GM19240 (cell line): ENCODE data around the gene MRC1.

Source experiments
- DNase-seq: peaks from one replicate; pipeline ENCODE4 v3.0.0; 2011; ENCODE audit warnings: low spot score; ENCODE audit not compliant: insufficient read length

MRC1 gene

DNA sequence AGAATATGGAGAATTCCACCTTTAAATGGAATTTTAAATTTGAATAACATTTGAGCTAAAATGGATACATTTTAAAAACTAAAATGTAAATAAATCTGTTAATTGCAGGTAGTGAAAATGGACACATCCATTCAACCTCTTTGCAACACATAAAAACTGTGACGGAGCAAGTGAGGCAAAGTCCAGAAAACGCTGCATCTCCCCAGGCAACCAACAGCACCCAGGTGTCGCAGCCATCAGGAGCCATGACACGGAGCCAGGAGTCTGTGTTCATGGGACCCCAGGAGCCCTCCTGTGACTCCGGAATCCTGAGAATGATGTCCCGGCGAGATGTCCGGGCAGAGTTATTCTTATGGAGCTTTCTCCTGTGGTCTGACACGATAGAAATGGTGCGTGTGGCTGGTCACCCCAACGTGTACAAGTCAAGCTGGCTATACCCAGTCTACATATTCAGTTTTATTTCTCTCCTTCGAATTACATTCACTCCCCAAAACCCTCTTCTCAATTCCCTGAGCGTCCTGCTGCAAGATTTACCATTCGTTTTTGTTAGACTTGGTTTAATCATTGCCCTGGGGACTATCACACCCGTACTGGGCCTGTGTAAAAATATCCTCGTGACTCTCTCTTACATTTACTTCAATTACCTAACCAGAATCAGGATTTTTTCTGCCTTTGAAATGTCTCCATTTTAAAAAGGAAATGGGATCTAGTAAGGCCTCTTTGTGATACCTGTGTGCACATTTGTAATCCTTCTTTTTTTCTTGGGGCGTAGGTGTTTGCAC is 13.1 kb upstream of the MRC1 start:
- no peak for DNase-seq

DNA sequence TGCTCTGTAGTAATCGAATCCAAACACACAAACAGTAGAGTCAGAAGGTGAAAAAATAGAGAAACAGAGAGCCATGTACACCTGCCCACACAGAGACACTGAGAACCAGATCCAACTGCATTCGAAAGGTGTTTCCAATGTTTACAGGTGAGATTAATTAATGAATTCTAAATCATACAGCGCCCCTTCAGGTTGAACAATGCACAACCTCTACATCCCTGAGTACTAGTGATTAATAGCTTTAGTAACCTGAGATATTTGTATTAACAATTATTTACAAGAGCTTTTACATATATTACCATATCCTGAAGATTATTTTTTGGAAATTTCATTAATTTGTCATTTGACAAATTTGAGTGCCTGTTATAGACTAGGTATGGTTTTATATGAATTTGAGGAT is 7.6 kb upstream of the MRC1 start:
- no peak for DNase-seq

DNA sequence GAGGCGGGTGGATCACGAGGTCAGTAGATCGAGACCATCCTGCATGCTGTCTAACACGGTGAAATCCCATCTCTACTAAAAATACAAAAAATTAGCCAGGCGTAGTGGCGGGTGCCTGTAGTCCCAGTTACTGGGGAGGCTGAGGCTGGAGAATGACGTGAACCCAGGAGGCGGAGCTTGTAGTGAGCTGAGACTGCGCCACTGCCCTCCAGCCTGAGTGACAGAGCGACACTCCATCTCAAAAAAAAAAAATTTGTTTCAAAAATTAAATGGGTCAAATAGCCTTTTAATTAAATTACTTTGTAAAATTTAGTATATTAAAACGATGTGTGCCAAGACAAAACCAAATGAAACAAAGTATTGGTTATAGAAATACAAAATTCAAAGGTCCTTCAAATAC is 6.8 kb upstream of the MRC1 start:
- DNase-seq: no peak

DNA sequence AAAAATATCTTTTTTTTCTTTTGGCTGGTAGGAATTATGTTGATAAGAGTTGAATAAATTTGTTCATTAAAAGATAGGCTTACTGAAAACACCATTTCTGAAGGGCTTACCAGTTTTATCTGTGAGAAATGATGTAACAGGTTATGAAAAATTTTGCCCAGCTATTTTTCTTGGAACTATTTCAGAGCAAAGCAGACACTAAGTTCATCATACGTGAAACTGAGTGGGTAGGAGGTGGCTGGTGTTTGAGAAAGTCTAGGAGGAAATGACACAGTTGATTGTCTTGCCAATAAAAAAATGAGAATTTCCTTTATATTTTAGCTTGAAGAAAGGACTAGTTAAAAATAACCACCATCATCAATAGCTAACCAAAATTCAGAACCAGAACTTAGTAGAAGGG is 6.2 kb upstream of the MRC1 start:
- DNase-seq: no peak

DNA sequence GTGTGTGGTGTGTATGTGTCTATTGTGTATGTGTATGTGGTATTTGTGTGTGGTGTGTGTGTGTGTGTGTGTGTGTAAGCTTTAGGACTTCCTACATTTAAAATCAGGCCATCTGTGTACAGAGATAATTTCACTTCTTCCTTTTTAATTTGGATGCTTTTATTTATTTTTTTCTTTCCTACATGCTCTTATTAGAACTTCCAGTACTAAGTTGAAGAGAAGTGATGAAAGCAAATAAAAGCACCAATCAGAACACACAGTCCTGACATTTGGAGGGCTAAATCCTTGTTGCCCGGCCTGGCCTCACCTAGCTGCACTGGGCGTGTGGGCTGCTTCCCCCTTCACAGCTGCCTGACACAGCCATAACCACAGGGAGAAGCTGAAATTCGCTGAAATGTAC is 3.8 kb upstream of the MRC1 start:
- no peak for DNase-seq

DNA sequence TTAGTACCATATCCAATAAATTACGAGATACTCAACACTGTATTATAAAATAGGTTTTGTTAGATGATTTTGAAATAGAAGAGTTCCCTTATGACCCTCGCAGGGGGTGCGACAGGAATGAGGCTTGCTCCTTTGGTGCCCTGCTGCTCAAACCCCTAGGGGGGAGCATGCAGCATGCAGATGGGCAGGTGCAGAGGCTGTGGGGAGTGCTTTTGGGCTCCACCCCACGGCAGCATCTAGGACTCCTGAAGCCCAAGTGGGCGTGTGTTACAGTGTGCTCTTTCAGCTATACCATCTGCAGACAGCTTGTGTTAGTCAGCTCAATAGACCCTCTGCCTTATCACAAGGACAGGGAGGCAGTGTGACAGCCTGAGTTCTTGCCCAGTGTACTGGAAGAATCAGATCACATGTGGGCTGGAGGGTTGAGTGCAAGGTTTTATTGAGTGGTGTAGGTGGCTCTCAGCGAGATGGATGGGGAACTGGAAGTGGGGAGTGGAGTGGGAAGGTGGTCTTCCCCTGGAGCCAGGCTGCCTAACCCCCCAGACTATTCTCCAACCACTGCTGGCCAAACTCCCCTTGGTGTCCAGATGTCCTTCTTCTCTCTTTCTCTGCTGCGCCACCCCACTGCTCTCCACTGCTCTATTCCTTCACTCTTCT is 3.1 kb upstream of the MRC1 start:
- no peak for DNase-seq

DNA sequence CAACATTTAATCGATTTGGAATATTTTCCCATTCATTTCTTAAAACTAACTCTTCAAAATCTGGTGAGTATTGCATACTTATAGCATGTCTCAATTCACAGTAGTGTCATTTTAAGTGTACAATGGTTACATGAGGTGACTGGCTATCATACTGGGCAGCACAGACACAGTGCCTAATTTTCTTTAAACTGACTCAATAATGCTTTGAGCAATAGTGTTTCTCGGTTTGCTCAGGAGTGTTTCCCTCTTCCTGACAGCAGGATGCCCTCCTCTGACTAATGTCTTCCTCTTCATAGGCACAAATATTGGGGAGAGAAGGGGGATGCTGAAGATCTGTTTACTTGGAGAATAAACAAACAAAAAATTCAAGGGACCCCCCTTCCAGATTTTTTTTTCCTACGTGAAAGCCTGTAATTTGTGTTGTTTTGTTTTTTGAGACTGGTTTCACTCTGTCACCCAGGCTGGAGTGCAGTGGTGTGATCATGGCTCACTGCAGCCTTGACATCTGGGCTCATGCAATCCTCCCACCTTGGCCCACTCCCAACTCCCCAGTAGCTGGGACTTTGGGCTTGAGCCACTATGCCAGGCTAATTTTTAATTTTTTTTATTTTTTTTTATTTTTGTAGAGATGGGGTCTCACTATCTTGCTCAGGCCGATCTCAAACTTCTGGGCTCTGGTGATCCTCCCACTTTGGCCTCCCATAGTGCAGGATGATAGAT is 2.2 kb downstream of the MRC1 start:
- no peak for DNase-seq

DNA sequence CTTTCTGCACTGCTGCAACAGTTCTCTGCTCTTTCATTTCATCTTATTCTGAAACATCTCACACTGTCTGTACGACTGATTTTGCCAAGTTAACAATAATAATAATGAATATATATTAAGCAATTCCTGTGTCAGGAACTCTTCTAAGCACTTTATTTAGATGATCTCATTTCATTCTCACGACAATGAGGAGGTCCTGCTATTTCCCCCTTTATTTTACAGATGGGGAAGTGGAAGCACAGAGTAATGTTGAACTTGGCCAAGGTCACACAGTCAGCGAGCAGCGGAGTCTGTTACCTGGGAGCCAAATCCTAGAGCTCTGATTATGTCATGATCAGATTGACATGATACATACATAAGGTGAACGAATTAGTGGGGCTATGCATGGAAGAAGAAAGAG is 5.8 kb downstream of the MRC1 start:
- no peak for DNase-seq

DNA sequence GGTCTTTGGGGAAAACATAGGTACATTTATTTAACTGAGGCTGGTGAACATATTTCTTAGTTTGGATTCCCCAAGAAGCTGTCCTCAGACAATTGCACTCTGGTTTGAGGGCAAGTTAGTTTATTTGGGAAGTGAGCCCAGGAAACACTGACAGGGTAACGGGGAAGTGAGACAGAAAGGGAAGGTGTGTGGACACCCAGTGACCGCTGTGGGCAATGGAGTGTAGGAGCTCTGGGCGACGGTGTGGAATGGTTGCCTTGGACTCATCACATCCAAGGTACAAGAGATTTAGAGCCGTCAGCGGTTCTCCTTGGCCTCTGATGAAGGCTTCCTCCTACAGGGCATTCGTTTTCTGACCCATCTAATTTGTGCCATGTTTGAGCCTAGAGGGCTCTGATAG is 7.1 kb downstream of the MRC1 start:
- DNase-seq: no peak

DNA sequence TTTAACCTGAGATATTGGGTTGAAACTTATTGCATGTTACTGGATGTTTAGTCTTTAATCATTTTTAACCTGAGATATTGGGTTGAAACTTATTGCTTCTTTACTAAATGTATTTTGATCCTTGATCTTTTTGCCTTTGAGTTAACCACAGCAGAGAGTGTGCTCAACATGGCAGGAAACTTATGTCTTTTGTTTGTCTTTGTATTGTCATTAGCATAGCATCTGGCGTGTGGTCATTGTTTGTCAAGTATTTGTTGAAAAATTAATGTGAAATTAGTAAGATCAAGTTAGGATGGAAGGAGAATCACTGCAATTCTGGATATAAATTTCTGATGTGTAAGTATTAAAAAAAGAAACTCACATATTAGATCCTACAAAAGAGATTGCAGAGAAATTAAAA is 8.2 kb downstream of the MRC1 start:
- no peak for DNase-seq

DNA sequence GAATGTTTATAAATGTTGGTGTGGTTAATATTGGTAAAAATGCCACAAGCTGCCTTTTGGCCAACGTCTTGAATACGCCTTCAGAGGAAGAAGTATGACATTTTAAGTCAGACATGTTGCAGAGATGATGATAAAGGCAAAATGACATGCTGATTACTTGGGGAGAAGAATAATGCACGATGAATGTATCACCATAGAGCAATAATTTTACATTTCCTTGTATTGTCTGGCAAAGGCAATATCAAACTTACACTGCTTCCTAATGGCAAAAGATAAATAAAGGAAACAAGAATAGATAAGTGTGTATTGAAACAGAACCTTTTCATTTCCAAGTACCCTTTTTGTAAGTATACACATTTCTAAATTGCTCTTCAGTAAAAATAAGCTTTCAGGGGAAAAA is 8.6 kb downstream of the MRC1 start:
- DNase-seq: no peak

DNA sequence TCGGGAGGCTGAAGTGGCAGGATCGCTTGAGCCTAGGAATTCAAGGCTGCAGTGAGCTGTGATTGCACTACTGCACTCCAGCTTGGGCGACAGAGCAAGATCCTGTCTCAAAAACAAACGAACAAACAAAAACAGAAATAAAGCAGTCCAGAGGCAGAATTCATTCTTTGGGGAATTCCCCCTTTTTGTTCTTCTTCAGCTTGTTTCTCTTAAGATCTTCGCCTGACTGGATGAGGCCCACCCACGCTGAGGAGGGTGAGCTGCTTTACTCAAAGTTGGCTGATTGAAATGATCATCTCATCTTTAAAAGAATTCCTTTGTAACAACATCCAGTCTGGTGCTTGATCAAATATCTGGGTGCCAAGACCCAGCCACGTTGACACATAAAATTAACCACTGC is 10.7 kb downstream of the MRC1 start:
- no peak for DNase-seq

DNA sequence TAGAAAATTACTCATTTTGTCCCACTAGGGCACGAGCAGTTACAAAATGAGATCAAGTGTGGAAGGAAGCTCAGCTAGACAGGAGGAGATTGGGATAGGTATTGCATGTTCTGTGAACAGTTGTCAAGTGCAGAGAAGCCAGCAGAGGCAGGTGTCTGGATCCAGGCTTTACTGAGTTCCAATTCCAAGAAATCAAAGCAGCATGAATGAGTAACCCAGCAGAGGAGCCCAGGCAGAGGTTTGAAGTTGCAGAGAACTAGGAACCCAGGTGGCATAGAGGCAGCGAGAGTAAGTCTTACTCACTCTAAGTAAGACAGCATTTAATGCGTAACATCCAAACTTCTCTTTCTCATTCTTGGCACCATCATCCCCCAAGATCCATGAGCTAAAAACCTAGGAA is 11.8 kb downstream of the MRC1 start:
- DNase-seq: no peak

DNA sequence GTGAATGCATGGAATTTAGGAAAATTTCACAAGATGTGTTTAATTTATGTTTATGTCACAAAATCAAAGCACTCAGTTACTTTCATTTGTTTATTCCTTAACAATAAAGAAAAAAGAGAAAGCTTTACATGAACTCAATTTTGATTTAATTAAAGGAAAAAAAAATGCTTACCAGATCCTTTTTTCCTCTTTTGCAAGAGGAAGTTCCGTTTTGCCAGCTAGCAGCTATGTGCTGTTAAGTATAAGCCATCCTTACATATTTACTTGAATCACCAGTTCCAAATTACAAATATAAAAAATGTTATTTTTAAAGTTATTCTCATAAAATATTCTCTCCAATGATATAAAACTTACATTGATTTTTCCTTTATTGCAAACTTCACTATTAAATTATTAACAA is 12.7 kb downstream of the MRC1 start:
- DNase-seq: no peak

DNA sequence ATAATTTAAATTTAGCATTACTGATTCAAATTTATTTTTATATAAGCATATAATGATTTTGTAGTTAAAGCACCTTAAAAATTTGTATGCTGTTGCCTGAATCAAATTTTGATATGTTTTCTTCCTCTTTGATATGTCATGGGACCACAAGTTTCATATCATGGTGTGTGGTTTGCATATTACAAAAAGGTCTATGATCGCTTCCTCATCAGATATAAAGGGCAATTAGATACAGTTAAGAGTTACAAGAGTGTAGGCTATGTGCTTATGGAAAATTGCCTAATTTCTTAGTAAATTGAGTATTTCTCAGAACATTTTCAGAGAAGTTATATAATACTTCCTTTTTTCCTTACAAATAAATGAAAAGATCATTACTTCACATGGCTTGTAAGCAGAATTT is 22.2 kb downstream of the MRC1 start:
- no peak for DNase-seq

DNA sequence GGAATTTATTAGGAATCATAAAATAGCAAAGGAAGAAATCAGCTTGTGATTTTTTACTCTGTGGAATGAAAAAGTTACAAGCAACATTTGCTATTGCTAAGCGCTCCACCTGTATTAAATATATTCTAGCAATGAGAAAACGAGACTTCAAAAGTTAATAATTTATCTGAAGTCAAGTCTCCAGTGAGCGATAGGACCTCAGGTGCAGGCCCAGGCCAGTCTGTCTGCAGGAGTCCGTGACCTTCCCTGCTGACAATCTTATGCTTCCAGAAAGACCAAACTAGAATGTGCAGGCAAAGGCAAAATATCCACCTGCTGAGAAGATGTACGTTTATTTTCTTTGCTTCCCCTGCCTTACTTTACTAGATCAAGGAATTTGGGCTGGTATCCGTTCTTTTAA is 22.7 kb downstream of the MRC1 start:
- DNase-seq: no peak

DNA sequence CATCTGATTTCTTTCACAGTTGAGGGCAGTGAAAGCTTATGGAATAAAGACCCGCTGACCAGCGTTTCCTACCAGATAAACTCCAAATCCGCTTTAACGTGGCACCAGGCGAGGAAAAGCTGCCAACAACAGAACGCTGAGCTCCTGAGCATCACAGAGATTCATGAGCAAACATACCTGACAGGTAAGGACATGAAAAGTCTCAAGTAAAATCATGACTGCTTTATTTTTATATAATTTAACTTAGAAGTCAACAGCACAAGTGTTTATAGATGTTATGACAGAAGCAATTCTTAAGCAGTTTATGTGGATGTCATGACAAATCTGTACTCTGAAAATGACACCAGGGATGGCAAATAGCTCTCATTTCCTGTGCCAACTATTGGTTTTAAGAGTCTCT is 24.5 kb downstream of the MRC1 start:
- no peak for DNase-seq

DNA sequence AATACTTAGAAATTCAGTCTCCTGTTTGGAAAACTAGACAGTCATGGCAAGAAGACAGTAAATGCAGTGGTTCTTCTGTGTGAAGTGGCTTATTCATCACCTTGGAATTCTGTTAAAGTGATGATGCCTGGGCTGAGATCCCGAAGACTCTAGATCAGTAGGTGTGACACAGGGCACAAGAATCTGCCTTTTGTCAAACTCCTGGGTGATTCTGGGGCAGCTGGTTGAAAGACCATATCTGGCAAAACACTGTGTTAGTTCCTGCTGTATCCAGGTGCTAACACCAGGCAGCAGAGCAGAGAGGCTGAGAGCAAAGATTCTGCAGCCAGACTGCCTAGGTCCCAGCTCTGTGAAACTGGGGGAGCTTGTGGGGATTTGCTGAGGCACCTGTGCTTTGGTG is 26.5 kb downstream of the MRC1 start:
- no peak for DNase-seq

DNA sequence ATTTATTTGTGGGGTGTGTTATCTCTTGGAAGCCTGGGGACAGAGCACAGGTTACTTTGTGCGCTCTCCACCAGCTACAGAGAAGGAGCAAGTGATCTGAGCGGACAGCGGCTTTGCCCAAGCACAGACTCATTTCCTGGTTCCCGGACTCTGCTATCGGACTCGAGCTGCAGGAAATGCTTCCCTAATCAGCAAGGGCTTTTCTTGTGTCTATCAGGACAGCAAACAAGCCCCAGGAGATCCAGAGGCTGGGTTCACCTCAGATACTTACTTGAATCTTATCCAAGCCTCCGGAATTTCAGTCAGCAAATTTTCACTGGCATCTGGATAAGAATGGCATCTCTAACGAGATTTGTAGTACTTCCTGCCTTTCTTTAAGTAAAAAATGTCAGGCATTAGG is 27.8 kb downstream of the MRC1 start:
- no peak for DNase-seq

DNA sequence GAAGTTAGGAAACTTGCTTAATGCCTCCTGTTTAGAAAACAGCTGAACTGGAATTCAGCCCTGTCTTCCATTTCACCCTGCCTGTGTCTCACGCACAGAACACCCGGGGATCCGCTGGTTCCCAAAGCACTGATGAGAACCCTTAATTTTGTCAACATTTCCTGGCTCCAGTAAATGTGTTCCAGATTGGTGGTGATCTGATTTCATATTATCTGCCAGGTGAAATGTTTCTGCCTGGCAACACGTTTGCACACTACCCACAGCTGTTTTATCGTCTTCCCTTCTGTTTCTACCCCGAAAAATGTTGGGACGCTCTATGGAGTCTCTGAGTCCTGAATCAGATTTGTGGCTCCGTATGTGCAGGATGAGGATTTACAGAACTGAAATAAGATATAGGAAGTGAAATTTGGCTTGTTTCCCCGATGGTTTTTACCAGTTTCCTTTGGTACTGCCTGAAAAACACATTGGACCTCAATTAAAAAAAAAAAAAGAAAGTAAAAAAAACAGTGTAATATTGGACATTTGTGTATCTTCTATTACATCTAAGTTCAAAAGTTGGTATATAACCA is 29.0 kb downstream of the MRC1 start:
- no peak for DNase-seq

DNA sequence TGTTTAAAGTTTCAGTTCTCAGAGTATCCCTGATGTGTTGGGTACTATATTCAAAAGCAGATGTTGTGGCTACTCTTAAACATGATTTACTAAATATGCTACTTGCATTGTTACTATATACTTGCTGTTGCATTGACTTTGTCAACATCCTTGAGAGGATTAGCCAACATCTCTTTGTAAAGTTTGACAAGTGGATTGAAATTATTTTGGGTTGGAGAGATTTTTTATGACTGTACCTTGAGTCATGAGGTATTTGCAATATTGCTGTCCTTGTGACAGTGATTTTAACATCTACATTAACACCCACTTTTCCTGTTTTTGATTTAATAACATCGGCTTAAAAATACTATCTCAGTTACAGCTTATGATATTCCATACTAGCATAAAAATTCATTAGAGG is 31.9 kb downstream of the MRC1 start:
- no peak for DNase-seq

DNA sequence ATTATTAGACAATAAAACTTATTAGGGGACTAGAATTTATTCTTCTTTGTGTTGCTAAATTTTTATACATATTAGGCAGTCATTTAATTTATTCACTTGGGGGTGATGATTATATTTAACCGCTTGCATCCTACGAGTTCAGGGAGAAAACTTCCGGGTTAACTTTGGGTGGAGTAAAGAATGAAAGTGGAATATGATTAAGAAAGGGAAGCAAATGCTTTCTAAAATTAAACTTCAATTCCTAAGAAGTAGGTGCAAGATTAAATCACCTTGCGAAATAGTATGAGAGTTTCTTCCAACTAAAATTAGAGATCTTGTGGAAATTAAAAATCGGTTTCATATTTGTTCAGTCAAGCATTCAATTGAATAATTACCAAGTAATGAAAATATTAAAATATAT is 33.5 kb downstream of the MRC1 start:
- no peak for DNase-seq
